ENCODE results near the gene GOLGA1. TPM values are rescaled to one million over a fixed set of nuclear protein-coding genes. Genes with fewer than 3 reads are reported as not detected.
"Not testable (repeated sequence)": the region's sequence is repeated elsewhere in the genome, so short reads cannot be mapped to it uniquely, and the experiment has no call there.

GOLGA1 gene
- total RNA-seq, 4 donors from 2014 or later: 6.7 to 25.7 (median 15.4) TPM

GRCh38 chr9:124964604-124965003, 23.7 kb upstream of the GOLGA1 start:
- Histone ChIP-seq H3K27me3 (no peaks in the 10 kb centered on the region), H3K9me3 (no peaks in the 10 kb centered on the region), H3K27ac (no peak overlapping the region), H3K4me1 (no peaks in the 10 kb centered on the region), H3K36me3 (no peaks in the 10 kb centered on the region), H3K4me3 (no peak overlapping the region)
- TF ChIP-seq CTCF (IDR thresholded peaks at IDR 0.05) (no peak), POLR2A (IDR thresholded peaks at IDR 0.05) (no peak)
- intact Hi-C loops (cut with DNase I; ENCODE audit: low total_unique reads): no loop called here
- no peak for DNase-seq

GRCh38 chr9:124964056-124964455, 23.2 kb upstream of the GOLGA1 start:
- H3K4me1 ChIP-seq: no peaks in the 10 kb centered on the region
- TF ChIP-seq CTCF (IDR thresholded peaks at IDR 0.05): no peak
- TF ChIP-seq POLR2A (IDR thresholded peaks at IDR 0.05): no peak

GRCh38 chr9:124960409-124960752, 19.5 kb upstream of the GOLGA1 start:
- Histone ChIP-seq H3K9me3 (no peaks in the 10 kb centered on the region), H3K4me3 (no peak overlapping the region), H3K27ac (no peak overlapping the region), H3K27me3 (no peaks in the 10 kb centered on the region), H3K4me1 (no peaks in the 10 kb centered on the region), H3K36me3 (no peaks in the 10 kb centered on the region)
- DNase-seq: no peak
- intact Hi-C loops (cut with DNase I; ENCODE audit: low total_unique reads): no loop called here
- TF ChIP-seq POLR2A (IDR thresholded peaks at IDR 0.05) (no peak), CTCF (IDR thresholded peaks at IDR 0.05) (no peak)

More at GRCh38 chr9:124964056-124964455, 23.2 kb upstream of the GOLGA1 start:
- no peaks in the 10 kb centered on the region for H3K9me3 ChIP-seq
- no peaks in the 10 kb centered on the region for H3K36me3 ChIP-seq
- H3K4me3 ChIP-seq: no peak overlapping the region
- H3K27ac ChIP-seq: no peak overlapping the region
- H3K27me3 ChIP-seq: no peaks in the 10 kb centered on the region
- no peak for DNase-seq
- intact Hi-C loops (cut with DNase I; ENCODE audit: low total_unique reads): no loop called here

GRCh38 chr9:124959671-124960408, 19.0 kb upstream of the GOLGA1 start:
- intact Hi-C loops (cut with DNase I; ENCODE audit: low total_unique reads); H3K27me3 ChIP-seq; H3K4me3 ChIP-seq: not testable (repeated sequence)

GRCh38 chr9:124954255-124954654, 13.4 kb upstream of the GOLGA1 start:
- no peak for TF ChIP-seq CTCF (IDR thresholded peaks at IDR 0.05)
- no peak for TF ChIP-seq POLR2A (IDR thresholded peaks at IDR 0.05)
- intact Hi-C loops (cut with DNase I; ENCODE audit: low total_unique reads): no loop called here
- Histone ChIP-seq H3K27me3 (no peaks in the 10 kb centered on the region), H3K4me3 (no peak overlapping the region), H3K9me3 (no peaks in the 10 kb centered on the region), H3K4me1 (no peaks in the 10 kb centered on the region), H3K36me3 (no peaks in the 10 kb centered on the region), H3K27ac (no peak overlapping the region)
- no peak for DNase-seq

More at GRCh38 chr9:124959671-124960408, 19.0 kb upstream of the GOLGA1 start:
- H3K27ac ChIP-seq, H3K9me3 ChIP-seq, DNase-seq, H3K4me1 ChIP-seq, H3K36me3 ChIP-seq: not testable (repeated sequence)

Measured in uterus (tissue), 4 donors.